Stimulated activated CD4-positive, alpha-beta T cell treated with anti-CD3 and anti-CD28 coated beads, Interleukin-4, amount 100 ng/mL, for 1 hour (primary cell): ENCODE results near the gene TBCCD1.
"Not testable (repeated sequence)": the region's sequence is repeated elsewhere in the genome, so short reads cannot be mapped to it uniquely, and the experiment has no call there.

ENCODE experiments used
- DNase-seq: peaks from one replicate; pipeline ENCODE4 v3.0.0-alpha.2; 2020

The TBCCD1 gene

DNA sequence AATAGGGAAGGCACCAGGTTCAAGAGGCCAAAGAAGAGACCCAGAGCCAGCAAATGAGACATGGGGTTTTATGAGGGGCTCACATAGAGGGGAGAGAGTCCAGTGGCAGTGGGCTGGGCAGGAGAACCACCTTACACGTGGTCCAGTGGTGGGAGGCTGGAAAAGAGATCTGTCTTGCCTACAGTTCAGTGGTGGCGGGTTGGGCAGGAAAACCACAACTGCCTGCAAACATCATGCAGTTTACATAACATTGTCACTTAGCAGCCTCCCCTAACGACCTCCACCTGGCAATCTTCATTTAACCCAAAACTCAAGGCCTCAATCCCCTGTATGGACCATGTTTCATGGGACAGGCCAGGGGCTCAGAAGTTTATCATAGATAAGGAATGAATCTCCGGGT is 52.0 kb downstream of the TBCCD1 start:
- no peak for DNase-seq

DNA sequence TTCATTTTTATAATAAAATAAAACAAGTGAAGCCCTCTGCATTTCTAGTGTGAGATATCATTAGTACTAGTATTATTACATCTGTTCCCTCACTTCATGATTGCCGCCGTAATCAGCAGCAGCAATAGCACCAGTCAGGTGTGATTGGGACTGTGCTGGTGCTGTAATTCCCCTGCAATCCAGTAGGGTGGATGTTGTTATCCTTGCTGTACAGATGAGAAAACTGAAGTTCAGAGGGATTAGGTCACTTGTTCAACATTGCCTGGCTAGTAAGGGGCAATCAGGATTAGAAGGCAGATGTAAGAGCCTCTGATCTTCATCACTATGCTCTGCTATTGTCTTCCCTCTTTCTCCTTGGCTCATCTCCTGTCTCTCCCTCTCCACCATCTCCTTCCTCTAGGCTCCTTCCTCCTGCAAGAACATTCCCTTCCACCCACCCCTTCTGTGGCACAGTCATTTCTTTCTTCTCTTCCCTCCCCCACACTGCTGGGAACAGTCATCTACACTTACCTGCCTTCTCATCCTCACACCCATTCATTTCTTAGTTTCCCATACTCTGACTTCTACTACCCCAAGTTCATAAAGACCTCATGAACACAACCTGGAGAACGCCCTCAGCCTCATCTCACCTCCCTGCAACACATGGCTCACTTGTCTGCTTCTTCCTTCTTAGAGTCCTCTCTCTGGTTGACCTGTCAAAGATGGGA is 52.7 kb downstream of the TBCCD1 start:
- no peak for DNase-seq

DNA sequence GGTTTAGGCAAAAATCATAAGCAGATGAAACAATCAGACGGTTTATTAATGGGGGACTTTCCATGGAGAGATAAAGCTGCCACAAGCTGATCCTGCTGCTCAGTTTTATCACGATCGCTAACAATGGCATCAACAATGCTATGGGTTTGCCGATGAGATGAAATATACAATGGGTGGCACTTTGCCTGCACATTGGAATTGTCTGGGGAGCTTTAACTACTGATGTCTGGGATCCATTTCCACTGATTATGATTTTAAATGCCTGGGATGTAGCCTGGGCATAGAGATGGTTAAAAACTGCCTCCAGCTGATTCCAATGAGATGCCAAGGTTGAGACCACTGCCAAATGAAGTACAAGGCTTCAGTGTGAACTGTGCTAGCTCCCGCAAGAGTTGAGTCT is 53.8 kb downstream of the TBCCD1 start:
- no peak for DNase-seq

DNA sequence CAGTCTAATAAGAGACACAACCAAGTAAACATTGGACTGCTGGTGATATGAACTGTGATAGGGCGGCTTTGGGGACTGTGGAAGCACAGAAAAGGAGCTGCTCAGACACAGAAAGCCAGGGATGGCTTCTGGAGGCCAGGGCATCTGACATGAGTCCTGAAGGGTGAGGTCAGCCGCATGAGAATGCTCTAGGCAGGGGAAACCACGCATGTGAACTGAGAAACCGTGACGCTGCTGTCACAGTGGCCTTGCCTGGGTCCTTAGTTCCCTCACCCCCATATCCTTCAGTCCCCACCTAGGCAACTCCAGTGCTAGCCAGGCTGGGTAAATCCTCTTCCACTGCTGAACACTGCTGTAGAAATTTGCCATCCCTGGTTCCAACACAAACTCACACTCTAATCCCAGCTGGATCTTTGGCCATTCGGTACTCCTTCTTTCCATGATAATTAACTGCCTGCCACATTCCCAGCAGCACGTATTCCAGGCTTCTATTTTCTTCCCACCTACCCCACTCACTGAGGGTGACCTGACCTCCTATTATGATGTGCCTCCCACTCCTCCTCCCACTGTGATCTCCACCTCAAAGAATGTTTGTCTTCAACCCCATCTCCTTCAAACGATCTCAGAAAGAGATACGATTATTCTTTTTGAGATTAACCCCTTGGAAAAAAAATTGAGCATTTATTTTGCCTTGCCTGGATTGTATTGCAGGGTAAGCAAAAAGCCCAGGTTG is 54.4 kb downstream of the TBCCD1 start:
- no peak for DNase-seq

DNA sequence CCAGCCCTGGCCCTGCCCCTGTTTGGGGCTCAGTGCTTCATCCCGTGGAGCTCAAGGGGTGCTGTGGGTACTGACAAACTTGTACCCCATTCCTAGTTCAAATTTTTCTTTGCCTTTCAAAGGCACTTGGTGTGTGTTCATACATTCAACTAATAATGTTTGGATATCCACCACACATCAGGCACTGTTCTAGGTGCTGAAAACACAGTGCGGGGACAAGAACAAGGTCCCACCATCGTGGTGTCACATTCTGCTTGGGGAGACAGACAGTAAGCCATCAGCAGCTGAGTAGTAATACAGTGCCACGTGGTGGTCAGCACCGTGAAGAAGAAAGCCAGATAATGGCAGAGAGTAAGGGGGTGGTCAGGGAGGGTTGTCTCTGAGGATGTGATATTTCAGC is 55.4 kb downstream of the TBCCD1 start:
- no peak for DNase-seq

DNA sequence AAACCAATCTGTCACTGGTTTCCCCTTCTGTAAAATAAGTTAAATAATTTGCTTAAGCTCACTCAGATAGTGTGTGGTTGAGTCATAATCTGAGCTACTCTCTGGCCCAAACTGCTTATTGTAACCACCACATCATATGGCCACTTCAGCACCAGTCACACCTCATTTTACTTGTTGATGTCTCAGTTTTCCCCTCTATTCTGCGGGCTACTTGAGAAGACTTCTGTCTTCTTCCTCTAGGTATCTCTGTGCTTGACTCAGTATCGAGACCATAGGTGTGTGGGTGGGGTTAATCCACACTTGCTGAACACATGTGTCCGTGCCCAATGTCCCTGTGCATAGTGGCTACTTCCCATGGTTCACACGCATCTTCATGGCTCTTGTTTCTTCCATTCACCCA is 55.9 kb downstream of the TBCCD1 start:
- no peak for DNase-seq

DNA sequence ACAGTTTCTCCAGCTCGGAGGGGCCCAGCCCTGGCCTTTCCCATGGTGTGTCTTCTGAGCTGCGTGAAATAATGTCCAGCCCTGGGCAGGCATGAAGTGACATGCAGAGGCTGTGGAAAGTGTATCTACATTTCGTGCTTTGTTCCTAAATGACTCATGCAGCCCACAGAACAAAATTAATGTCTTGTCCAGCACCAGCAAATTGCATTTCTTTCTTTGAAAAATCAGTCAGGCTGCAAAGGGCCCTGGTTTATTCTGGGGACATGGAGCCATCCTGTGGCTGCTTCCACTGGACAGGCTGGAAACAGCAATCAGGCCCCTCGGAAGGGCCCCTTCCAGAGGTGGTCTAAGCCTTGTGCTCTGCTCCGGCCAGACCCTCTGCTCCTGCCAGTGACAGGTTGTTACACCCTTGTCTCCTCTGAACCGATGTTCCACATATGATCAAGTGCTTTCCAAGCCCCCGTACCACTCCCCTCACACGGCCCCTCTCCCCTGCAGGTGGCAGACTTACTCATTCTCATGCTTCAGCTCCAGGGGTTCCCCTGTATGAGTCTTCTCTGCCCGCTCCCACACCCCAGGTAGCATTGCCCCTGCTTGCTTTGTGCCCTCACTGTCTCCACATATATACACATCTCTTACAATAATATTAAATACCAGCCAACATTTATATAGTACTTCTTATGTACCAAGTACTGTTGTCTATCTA is 56.6 kb downstream of the TBCCD1 start:
- DNase-seq, result no peak

DNA sequence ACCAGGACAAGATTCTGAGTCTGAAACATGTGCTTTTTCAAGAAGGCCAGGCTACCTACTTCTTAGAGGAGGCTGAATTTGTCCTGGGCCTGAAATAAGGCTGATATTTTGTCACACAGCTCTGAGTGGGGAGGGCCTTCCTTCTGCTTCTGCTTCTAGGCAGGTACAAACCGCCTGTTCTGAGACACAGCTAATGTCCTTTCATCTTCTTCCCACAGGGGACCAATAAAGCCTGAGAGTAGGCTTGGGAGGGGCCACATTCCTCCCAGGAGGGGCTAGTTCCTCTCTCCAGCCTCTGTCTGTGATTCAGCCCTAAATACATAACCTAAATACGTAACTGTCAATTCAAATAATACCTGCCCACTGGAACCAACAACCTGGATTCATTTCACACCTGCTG is 57.7 kb downstream of the TBCCD1 start:
- no peak for DNase-seq

DNA sequence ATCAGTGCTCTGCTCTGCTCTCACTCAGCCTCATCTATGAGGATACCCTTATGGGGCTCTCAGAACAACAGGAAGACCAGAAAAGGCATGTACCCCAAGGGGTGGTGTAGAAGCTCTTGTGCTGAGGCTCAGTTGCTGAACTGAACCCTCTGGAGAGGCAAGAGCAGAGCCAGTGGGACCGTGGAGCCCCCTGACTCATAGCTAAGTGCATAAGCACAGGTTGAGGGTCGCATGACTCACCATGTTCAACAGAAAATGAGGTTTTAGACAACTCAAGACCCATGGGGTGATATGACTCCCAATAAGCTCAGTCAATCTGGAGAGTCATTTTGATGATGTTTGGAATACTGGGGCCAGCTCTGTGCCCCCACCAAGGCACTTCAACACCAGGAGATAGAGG is 60.3 kb downstream of the TBCCD1 start:
- DNase-seq, result peak; percentile 22

DNA sequence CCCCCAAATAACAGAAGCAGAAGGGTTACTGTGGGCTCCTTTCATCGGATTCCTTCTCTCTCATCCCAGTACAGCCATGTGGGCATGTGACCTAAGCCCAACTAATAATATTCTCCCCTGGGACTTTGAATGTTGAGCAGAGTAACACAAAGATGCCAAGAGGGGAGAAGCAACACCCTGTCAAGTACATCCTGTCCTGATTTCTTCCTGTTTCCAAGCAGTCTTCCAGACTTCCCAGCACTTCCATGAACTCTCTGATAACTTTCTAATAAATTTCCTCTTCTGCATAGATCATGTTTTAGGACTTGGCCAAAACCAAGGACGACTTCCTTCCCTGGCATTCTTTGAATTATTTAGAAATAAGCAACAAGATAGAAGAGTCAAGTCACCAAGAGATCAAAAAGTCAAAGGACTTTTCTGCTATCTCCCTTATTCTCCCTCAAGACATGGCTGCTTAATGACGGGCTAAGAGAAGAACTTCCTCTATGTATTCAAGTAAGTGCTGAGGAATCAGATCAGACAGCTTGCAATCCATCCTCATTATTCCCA is 60.9 kb downstream of the TBCCD1 start:
- no peak for DNase-seq

DNA sequence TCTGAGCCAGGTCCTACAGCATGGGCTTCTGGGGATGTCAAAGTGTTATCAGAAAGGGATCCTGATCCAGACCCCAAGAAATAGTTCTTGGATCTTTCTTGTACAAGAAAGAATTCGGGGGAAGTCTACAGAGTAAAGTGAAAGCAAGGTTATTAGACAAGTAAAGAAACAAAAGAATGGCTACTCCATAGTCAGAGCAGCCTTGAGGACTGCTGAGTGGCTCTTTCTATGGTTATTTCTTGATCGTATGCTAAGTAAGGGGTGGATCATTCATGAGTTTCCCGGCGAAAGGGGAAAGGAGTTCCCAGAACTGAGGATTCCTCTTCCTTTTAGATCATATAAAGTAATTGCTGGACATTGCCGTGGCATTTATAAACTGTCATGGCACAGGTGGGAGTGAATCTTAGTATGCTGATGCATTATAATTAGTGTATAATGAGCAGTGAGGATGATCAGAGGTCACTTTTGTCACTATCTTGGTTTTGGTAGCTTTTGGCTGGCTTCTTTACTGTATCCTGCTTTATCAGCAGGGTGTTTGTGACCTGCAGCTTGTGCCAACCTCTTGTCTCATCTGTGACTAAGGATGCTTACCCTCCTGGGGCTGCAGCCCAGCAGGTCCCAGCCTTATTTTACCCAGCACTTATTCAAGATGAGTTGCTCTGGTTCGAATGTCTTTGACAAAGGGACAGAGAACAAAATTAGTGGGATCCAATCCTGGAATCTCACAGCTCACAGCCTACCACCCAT is 64.0 kb downstream of the TBCCD1 start:
- DNase-seq, result no peak

DNA sequence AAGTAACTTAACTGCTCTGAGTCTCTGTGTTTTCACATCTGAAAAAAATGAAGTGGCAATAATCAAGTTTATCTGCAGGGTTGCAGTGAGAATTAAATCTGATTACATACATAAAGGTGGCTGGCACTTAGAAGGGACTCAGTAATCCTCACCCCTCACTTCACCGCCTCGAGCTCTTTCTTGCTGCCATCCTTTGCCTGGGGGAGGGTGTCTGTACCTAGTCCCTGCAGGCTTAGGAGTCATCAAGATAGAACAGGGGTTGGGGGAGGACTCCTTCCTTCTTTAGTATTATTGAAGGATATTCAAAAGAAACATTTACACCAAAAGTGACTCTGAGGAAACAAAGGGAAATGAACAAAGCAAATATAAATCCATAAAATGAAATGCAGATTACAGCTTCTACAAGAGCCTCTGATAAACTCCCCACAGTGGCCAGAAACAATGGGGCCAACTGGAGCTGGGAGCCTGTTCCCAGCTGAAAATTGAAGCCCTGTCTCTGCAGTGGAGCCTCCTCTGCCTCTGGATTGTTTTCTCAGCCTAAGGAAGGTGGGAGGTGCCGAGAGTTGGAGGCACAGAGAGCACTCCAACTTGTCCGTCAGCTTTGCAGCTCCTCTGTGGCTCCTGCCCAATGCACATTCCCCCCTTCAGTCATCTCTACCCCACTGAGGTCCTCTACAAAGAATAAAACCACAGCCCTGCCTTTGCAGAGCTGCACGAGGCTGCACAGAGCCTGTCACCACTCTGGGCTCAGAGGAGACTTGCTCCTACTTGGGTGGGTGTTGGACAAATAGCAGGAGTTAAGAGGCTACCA is 64.8 kb downstream of the TBCCD1 start:
- DNase-seq, result no peak

DNA sequence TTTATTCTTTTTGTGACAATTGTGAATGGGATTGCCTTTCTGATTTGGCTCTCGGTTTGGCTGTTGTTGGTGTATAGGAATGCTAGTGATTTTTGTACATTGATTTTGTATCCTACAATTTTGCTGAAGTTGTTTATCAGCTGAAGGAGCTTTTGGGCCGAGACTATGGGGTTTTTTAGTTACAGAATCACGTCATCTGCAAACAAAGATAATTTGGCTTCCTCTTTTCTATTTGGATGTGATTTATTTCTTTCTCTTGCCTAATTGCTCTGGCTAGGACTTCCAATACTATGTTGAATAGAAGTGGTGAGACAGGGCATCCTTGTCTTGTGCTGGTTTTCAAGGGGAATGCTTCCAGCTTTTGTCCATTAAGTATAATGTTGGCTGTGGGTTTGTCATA is 67.2 kb downstream of the TBCCD1 start:
- DNase-seq, result not testable (repeated sequence)

DNA sequence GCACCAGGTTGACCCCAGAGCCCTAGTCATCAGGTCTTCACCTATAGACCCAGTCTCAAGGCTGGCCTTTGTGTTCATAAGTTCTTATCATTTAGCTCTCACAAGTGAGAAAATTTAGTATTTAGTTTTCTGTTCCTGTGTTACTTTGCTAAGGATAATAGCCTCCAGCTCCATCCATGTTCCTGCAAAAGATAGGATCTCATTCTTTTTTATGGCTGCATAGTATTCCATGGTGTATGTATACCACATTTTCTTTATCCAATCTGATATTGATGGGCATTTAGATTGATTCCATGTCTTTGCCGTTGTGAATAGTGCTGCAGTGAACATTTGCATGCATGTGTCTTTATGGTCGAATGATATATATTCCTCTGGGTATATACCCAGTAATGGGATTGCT is 69.1 kb downstream of the TBCCD1 start:
- not testable (repeated sequence) for DNase-seq

DNA sequence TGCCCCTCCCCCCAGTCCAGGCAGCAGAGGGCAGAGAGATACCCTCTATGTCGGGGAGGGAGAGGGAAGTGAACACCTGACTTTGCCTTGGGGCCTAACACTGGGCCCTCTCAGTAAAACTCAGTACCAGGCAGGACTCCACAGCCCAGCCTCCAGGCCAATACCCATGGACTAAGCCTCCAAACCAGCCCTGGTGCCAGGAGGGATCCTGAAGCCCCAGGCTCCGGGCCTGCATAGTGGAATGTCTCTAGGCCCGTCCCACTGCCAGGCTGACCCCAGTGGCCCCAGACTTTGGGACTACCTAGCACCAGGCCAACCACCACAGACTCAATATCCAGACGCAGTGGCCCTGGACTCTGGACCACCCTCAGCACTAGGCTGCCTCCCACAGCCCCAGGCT is 69.5 kb downstream of the TBCCD1 start:
- DNase-seq, result no peak

DNA sequence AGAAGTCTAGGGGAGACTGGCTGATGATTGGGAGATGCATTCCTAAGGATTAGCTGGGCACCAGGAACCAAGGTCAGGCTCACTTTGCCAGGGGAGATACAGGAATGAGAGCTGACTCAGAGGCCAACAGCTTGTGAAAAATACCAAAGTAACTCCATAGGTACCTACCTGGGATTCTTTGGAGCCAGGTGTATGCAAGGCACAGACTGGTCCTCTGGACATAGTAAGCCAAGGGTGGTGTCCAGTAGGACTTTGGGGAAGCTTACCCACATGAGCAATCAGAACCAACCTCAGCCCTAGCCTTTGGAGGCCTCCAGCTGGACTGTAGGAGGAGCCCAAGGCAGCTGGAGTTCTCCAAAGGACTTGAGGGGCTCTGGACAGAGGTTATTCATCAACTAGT is 70.5 kb downstream of the TBCCD1 start:
- no peak for DNase-seq
